Suprapubic skin (tissue), 4 donors: ENCODE results near the gene POFUT1. TPM values are rescaled to one million over a fixed set of nuclear protein-coding genes. Genes with fewer than 3 reads are reported as not detected.
"Not testable (repeated sequence)": the region's sequence is repeated elsewhere in the genome, so short reads cannot be mapped to it uniquely, and the experiment has no call there.

Source experiments
- DNase-seq, 2 donors: peaks; one replicate each; pipeline ENCODE4 v3.0.0-alpha.2; 2019; ENCODE audit warnings: low spot score in 2 of 2
- H3K27ac ChIP-seq: fragments of 200-600 bp; sonication (generic); one replicate; pipeline ENCODE4 v1.5.1; 2019
- H3K27me3 ChIP-seq: fragments of 200-600 bp; sonication (generic); one replicate; pipeline ENCODE4 v1.5.1; 2019
- H3K36me3 ChIP-seq: fragments of 200-600 bp; sonication (generic); one replicate; pipeline ENCODE4 v1.5.1; 2019
- H3K4me1 ChIP-seq: fragments of 200-600 bp; sonication (generic); one replicate; pipeline ENCODE4 v1.5.1; 2019
- H3K4me3 ChIP-seq: fragments of 200-600 bp; sonication (generic); one replicate; pipeline ENCODE4 v1.5.1; 2019; ENCODE audit warnings: mild to moderate bottlenecking
- H3K9me3 ChIP-seq: fragments of 200-600 bp; sonication (generic); one replicate; pipeline ENCODE4 v1.5.1; 2019
- EP300 ChIP-seq: sonication (generic); formaldehyde crosslinking; IDR thresholded peaks from one replicate; pipeline ENCODE4 v1.6.1; 2017; ENCODE audit warnings: antibody characterized with exemption
- POLR2A ChIP-seq, 2 donors: fragments of 450-650 bp; IDR thresholded peaks; one replicate each; pipeline ENCODE4 v1.6.1; 2017; ENCODE audit warnings: antibody characterized with exemption in 2 of 2, mild to moderate bottlenecking in 2 of 2, moderate library complexity in 2 of 2
- POLR2AphosphoS5 ChIP-seq, 3 donors: sonication (generic); formaldehyde crosslinking; IDR thresholded peaks; one replicate each; pipeline ENCODE4 v1.6.1; 2017; ENCODE audit warnings: antibody characterized with exemption in 3 of 3
- WGBS: methylation state at CpG from one replicate; pipeline ENCODE4 v1.1.5; 2018; 5-methylcytosine and 5-hydroxymethylcytosine counted together
- total RNA-seq, 4 donors: library from RNA; depleted of rRNA; stranded (reverse); fragments of >200 nt; gene quantifications; one replicate each; pipeline ENCODE4 v1.1.0, GENCODE V29; 2016
- TF ChIP-seq, protein P1 (sequence below), 2 donors: fragments of 200-600 bp in 1 of 2; fragments of 450-650 bp in 1 of 2; sonication (generic) in 1 of 2; IDR thresholded peaks; one replicate each; pipeline ENCODE4 v1.5.1; 2016 to 2019; ENCODE audit warnings: antibody characterized with exemption in 2 of 2, mild to moderate bottlenecking in 1 of 2, moderate library complexity in 1 of 2

Gene POFUT1
- total RNA-seq, 4 donors from 2014 or later = 19.0 to 36.4 (median 24.1) TPM

DNA sequence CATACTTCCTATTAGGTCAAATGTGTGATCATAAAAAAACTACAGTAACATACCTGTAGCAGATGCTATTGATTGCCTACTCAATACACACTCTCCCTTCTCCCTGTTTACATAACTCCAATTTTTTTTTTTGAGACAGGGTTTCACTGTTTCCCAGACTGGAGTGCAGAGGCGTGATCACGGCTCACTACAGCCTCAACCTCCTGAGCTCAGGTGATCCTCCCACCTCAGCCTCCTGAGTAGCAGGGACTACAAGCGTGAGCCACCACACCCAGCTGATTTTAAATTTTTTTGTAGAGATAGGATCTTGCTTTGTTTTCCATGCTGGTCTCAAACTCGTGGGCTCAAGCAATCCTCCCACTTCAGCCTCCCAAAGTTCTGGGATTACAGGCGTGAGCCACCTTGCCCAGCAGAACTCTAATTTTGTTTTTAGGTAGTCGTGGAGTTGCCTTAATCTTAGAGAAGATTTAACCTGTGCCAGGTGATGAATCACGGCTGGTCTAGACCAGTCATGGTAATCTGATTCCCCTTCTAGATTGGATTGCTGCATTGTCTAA is 55.8 kb downstream of the POFUT1 start:
- WGBS = 61% methylated on average over 7 of the region's 7 CpGs
- no peaks in the 10 kb centered on the region for H3K4me1 ChIP-seq
- TF ChIP-seq, protein P1, sequence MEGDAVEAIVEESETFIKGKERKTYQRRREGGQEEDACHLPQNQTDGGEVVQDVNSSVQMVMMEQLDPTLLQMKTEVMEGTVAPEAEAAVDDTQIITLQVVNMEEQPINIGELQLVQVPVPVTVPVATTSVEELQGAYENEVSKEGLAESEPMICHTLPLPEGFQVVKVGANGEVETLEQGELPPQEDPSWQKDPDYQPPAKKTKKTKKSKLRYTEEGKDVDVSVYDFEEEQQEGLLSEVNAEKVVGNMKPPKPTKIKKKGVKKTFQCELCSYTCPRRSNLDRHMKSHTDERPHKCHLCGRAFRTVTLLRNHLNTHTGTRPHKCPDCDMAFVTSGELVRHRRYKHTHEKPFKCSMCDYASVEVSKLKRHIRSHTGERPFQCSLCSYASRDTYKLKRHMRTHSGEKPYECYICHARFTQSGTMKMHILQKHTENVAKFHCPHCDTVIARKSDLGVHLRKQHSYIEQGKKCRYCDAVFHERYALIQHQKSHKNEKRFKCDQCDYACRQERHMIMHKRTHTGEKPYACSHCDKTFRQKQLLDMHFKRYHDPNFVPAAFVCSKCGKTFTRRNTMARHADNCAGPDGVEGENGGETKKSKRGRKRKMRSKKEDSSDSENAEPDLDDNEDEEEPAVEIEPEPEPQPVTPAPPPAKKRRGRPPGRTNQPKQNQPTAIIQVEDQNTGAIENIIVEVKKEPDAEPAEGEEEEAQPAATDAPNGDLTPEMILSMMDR (IDR thresholded peaks at IDR 0.05) = no peak
- no peak for TF ChIP-seq POLR2A (IDR thresholded peaks at IDR 0.05)
- no peak for TF ChIP-seq EP300
- TF ChIP-seq POLR2AphosphoS5 (IDR thresholded peaks at IDR 0.05) = no peak

DNA sequence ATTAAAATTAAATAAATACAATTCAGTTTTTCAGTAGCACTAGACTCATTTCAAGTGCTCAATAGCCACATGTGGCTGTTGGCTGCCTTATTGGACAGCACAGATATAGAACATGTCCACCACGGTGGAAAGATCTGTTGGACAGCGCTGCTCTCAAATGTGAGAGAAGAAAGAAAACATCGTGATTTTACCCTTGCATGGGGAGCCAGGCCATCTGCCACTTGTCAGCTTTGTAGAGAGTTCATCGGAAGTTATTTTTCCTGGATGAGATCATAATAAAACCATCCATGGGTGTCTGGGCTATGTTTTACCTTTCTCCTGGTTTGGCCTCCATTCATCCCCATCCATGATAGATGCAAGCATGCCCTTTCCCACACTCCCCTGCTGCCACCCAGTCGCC is 63.9 kb downstream of the POFUT1 start:
- DNase-seq = no peak
- Histone ChIP-seq H3K27me3 (no peaks in the 10 kb centered on the region), H3K4me1 (no peaks in the 10 kb centered on the region), H3K4me3 (no peak overlapping the region), H3K36me3 (no peaks in the 10 kb centered on the region), H3K9me3 (no peaks in the 10 kb centered on the region), H3K27ac (no peak overlapping the region)
- TF ChIP-seq POLR2AphosphoS5 (IDR thresholded peaks at IDR 0.05) = no peak
- TF ChIP-seq, protein P1 (IDR thresholded peaks at IDR 0.05) = no peak
- no peak for TF ChIP-seq POLR2A (IDR thresholded peaks at IDR 0.05)
- no peak for TF ChIP-seq EP300
- 77% methylated on average over 5 of the region's 5 CpGs for WGBS

More for the DNA sequence above, 55.8 kb downstream of the POFUT1 start:
- H3K27ac ChIP-seq = no peak overlapping the region
- H3K4me3 ChIP-seq = no peak overlapping the region
- no peaks in the 10 kb centered on the region for H3K9me3 ChIP-seq
- DNase-seq = no peak
- H3K36me3 ChIP-seq = no peaks in the 10 kb centered on the region
- H3K27me3 ChIP-seq = no peaks in the 10 kb centered on the region

DNA sequence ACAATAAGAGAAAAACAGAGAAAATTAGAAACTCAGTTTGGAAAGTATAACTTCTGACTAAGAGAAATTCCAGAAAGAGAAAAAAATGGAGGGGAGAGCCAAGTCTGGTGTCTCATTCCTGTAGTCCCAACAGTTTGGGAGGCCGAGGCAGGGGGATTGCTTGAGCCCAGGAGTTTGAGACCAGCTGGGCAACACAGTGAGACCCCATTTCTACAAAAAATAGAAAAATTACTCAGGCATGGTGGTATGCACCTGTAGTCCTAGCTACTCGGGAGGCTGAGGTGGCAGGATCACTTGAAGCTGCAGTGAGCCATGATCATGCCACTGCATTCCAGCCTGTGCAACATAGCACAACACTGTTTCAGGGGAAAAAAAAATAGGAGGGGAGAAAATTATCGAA is 66.7 kb downstream of the POFUT1 start:
- WGBS = 83% methylated on average over 3 of the region's 3 CpGs
- no peak overlapping the region for H3K4me3 ChIP-seq
- no peaks in the 10 kb centered on the region for H3K36me3 ChIP-seq
- TF ChIP-seq POLR2AphosphoS5 (IDR thresholded peaks at IDR 0.05) = no peak
- TF ChIP-seq POLR2A (IDR thresholded peaks at IDR 0.05) = no peak
- TF ChIP-seq EP300 = no peak
- TF ChIP-seq, protein P1 (IDR thresholded peaks at IDR 0.05) = no peak
- H3K4me1 ChIP-seq = peaks cover 15% of the 10 kb centered on the region
- no peak for DNase-seq
- H3K27me3 ChIP-seq = no peaks in the 10 kb centered on the region
- no peak overlapping the region for H3K27ac ChIP-seq
- H3K9me3 ChIP-seq = no peaks in the 10 kb centered on the region

DNA sequence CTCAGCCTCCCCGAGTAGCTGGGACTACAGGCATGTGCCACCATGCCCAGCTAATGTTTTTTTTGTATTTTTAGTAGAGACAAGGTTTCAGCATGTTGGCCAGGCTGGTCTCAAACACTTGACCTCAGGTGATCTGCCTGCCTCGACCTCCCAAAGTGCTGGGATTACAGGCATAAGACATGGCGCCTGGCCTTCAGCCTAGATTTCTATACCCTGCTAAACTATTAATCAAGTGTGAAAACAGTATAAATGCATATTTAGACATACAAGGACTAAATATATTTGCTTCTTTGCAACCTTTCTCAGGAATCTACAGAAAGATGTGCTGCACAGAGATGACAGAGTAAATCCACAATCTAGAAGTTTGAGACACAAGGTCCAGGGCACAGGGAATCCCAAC is 67.5 kb downstream of the POFUT1 start:
- not testable (repeated sequence) for H3K4me3 ChIP-seq, H3K27ac ChIP-seq, DNase-seq, H3K27me3 ChIP-seq, H3K36me3 ChIP-seq, H3K9me3 ChIP-seq
- peaks cover 15% of the 10 kb centered on the region for H3K4me1 ChIP-seq
- 96% methylated on average over 3 of the region's 3 CpGs for WGBS

DNA sequence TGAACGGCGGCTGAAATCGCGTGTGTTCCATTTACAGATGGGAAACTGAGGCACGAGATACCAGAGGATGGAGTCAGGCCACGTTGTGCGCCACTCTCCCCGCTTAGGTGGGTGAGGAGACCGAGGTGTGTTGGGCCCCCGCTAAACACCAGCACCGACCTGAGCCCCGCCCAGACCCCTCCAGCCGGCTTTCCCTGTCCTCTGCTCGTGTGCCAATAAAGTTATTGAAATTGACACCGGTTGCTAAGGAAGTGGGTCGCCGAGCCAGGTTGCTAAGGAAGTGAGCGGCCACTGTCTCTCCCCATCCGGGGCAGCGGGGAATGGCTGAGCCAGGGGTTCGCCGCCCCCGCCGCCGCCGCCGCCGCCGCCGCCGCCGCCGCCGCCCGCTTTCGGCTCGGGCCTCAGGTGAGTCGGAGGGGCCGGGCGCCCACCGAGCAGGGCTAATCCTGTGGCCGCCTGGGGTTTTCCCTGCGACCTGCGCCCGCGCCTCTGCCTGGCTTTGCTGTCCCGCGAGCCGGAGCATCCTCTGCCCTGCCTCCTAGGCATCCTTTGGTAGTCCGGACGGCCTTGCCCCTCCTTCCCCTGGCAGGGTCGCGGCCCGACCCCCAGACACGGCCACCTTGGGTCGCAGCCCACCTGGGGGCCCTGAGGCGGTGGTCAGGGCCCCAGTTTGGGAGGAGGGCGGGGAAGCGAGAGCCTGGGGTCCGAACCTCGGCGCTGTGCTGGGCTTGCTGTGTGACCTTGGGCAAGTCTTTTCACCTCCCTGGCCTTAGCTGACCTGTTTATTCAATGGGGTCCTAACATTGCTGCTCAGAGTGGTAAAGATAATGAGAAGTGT is 69.9 kb downstream of the POFUT1 start, which contains the start of gene KIF3B:
TSS of gene KIF3B (plus strand) at position 291 of the 838 bp plus-strand sequence. CDS start 32,127 bp downstream, outside the sequence.
- Histone ChIP-seq H3K4me1 (peaks cover 20% of the 10 kb centered on the region), H3K27me3 (no peaks in the 10 kb centered on the region), H3K36me3 (no peaks in the 10 kb centered on the region), H3K4me3 (peak within 1 kb of the TSS; percentile 82), H3K9me3 (no peaks in the 10 kb centered on the region), H3K27ac (peak within 1 kb of the TSS; percentile 48)
- TF ChIP-seq EP300 = no peak
- peak in 1 of 3 donors; percentile 30 for TF ChIP-seq POLR2AphosphoS5 (IDR thresholded peaks at IDR 0.05)
- TF ChIP-seq POLR2A (IDR thresholded peaks at IDR 0.05) = peak in 1 of 2 donors; percentile 19
- TF ChIP-seq, protein P1 (IDR thresholded peaks at IDR 0.05) = no peak
- DNase-seq = peak; percentile 90 to 91
- 8% methylated on average over 5 of the region's 62 CpGs for WGBS
